GM19025 (cell line): ENCODE data around the gene MFN1.

ENCODE experiments used
- ATAC-seq: cut with Tn5 transposase; IDR thresholded peaks from one replicate; pipeline ENCODE4 v1.9.1; 2021; ENCODE audit warnings: mild to moderate bottlenecking, low read depth, moderate library complexity; ENCODE audit not compliant: unreplicated experiment

Gene MFN1

DNA sequence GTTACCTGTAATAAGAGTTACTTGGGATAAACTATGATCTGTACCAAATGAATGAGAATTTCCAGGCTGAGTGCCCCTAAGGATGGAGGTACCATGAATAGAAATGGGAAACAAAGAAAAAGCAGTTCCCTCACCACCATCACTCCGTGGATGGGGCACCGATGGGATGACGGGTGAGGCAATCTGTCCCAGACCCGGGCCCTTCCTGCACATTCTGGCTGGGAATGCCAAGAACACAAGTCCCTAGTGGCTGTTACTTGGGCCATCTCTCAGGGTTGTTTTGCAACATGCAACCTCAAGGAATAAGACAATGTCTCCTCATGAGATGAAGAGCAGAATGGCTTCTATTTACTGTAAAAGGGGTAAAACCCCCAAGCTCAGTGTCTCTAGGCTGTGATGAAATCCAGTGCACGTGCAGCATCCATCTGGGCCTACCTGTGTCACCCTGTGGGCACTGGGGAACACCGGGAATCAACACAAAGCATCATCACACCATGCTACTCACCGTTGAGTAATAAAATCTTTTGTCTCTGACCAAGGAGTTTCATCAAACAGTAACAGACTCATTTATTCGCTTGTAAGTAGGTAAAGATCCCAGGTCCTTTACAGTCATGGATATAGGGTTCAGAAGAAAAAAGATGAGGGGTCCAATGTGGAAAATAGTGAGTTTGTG lies 81.5 kb downstream of the MFN1 start:
- ATAC-seq, result no peak

DNA sequence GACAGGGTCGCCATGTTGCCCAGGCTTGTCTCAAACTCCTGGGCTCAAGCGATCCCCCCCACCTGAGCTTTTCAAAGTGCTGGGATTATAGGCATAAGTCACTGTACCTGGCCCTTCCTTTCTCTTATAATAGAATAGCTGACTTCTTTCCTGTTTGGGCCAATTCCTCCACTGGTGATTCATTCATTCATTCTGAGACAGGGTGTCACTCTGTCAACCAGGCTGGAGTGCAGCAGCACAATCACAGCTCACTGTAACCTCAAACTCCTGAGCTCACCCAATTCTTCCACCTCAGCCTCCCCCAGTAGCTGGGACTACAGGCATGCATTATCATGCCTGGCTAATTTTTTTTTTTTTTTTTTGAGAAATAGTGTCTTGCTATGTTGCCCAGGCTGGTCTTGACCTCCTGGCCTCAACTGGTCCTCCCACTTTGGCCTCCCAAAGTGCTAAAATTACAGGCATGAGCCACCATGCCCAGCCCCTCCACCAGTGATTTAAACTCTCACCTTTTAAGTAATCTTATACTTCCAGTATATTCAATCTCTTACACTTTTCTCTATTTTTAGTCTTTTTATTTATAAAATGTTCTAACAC lies 82.9 kb downstream of the MFN1 start:
- no peak for ATAC-seq

DNA sequence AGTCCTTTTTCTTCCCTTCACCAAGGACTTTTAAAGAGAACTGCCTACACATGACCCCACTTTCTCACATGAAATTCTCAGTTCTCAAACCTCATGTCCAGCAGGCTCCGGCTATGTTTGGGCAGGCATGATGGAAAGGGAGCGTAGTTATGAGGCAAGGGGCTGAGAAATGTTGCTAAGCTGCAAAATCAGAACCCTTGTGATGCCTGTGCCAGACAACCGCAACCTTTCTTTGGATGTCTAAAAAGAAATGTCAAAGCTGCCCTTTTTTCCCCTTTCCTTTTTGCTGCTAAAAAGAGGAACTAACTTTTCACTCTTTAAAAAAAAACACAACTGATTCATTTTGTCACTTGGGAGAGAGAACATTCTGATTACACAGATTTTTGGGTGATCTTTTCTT lies 84.5 kb downstream of the MFN1 start:
- peak; percentile 50 for ATAC-seq

DNA sequence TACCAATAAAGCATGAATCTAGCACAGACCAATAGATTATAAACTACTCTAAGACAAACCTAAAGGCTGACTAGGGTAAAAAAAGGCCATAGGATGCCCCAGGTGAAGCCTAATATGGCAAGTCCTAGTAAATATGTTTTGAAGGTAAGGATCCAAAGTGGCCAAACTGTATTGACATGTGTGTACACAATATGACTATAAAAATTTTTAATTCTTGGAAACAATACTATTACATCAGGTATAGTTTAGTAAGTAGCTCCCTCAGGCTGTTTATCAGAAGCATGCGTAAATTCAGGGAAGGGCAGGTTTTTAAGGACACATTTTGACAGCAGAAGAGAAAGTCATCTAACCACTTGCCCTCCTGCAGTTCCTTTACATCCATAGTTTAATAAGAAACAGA lies 84.9 kb downstream of the MFN1 start:
- ATAC-seq, result no peak

DNA sequence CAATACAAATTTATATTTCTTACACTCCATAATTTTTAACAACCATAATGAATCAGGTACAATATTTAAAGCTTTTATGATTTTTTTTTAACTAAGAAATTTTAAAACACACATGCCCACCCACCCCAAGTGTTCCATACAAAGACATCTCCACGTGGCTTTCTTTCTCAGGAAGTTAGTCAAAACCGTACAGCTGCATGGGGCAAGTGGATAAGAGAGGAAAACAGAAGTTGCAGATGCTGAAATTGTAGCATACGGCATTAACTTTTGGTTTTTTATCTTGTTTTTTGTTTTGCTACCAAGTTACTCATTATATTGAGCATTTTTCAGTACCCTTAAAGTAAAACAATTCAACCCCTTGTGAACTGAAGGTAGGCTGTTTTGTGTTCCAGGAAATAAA lies 89.0 kb downstream of the MFN1 start:
- no peak for ATAC-seq

DNA sequence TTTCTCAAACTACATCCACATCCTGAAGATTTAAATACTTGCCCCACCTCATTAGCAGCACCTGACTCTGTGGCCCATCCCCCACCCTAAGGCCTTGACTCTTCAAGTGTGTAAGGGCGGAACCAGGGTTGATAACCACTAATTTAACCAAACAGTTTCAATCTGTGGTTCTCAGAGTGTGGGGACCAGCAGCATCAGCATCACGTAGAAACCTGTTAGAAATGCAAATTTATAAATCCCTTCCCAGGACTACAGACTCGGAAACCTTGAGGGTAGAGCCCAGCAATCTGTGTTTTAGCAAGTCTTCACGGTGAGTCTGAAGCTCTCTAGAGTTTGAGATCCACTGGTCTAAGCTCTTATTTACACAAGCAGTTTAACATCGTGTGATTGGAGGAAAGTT lies 91.3 kb downstream of the MFN1 start:
- peak; percentile 70 for ATAC-seq
